NCI-H2171 treated with DMSO at 0.1 percent for 48 hours (cell line): Measurements from ENCODE around the gene KIAA1217.
"Not testable (repeated sequence)": the region's sequence is repeated elsewhere in the genome, so short reads cannot be mapped to it uniquely, and the experiment has no call there.

Experiments used
- DNase-seq: peaks from one replicate; lab custom pipeline; 2025; lab: John Stamatoyannopoulos, UW

KIAA1217 gene

GRCh38 chr10:24339387-24339786, 130.4 kb downstream of the KIAA1217 start:
- DNase-seq: no peak

GRCh38 chr10:24340446-24340845, 131.5 kb downstream of the KIAA1217 start:
- DNase-seq: no peak

- DNase-seq: no peak
Measured at GRCh38 chr10:24340883-24341282, 131.9 kb downstream of the KIAA1217 start.

GRCh38 chr10:24341371-24341770, 132.4 kb downstream of the KIAA1217 start:
- no peak for DNase-seq

DNA sequence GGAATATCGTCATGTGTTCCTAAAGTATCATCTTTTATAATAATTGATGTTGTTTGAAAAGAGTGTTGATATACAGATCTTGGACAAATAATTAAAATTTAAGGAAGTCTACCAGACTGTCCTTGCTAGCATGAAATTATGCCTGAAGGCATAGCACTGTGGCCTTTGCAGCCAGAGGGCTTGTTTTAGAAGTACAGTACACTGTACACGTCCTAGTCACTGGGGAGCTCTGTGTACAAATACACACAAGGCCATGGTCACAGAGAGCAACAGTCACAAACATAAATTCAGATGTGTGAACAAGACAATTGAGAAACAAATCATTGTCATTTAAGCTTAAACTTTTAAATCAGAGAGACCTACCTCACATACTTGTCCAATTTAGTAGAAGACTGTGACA, 133.0 kb downstream of the KIAA1217 start:
- no peak for DNase-seq

DNA sequence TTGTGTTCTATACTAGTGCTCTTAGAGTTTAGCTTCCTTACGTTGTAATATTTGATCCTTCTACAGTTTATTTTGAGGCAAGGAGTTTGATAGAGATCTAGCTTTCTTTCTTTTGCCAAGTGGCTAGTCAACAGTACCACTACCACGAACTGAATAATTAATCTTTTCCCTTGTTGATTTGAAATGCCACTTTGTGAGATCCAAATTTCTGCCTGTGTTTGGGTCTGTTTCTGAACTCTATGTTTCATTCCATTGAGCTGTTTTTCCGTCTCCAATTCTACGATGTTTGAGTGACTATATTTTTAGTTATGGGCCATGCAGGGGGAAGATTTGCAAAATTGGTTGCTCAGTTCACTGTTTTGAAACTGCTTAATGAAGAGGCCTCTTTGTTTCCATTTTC, 134.7 kb downstream of the KIAA1217 start:
- no peak for DNase-seq

DNA sequence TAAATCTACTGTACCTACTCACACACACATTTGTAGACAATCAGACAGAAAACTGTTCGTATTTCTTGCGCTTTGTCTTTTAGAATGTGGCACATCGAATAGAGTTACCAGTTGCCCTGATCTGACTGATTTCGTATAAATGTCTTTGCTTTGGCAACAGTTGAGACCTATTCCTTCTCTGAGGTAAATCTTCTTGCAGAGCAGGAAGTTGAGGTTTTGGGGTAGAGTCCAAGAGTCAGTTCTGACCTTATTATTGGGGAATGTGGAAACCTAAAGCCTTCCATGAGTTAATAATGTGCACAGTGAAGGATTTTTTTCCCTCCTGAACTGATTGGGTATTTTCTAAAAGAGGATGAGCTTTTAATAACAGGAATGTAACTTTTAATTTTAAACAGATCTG, 135.3 kb downstream of the KIAA1217 start:
- DNase-seq: no peak

- peak; percentile 15 for DNase-seq
Measured at GRCh38 chr10:24344695-24345463, 135.9 kb downstream of the KIAA1217 start.

GRCh38 chr10:24346877-24347519, 138.1 kb downstream of the KIAA1217 start:
- DNase-seq: no peak

- DNase-seq: no peak
Measured at GRCh38 chr10:24349379-24350001, 140.6 kb downstream of the KIAA1217 start.

DNA sequence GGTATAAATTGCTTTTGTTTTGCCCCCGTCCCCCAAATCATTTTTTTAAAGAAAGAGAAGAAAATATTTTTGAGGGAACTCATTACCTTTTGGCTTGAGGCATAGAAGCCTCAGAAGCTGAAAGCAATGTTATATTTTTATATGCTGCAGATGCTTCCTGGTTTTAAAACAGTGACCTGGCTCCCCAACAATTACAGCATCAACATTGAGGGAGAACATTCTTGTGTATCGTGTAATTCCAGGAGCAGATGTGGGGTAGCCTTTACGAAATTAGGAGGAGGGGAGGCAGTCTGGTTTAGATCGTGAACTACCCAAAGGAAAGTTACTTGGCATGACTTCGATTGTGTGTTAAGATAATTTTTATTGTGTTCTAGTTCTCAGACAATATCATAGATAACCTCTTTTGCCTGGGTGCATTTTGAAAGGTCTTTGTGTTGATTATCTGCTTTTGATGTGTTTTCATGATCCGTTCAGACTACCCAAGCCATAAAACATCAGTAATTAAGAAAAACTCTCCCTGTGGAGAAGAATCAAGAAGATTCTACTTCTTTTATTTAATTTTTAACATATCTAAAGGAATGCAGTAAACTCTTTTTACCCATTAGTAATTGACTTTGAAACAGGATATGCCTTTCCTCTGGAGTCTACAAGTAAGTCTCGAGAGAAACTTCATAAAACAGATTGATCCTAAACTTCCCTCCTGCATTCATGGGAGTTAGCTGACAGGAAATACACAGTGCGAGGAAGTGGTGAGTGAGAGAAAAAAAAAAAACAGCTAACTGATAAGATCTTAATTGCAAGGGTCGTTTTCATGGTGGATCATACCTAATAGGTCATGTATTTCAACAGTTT, 141.4 kb downstream of the KIAA1217 start:
- no peak for DNase-seq

DNA sequence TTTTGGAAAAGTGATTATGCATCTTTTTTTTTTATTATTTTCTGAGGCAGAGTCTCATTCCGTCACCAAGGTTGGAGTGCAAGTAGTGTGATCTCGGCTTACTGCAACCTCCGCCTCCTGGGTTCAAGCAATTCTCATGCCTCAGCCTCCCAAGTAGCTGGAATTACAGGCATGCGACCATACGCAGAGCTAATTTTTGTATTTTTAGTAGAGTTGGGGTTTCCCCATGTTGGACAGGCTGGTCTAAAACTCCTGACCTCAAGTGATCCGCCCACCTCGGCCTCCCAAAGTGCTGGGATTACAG, 141.9 kb downstream of the KIAA1217 start:
- DNase-seq: not testable (repeated sequence)

DNA sequence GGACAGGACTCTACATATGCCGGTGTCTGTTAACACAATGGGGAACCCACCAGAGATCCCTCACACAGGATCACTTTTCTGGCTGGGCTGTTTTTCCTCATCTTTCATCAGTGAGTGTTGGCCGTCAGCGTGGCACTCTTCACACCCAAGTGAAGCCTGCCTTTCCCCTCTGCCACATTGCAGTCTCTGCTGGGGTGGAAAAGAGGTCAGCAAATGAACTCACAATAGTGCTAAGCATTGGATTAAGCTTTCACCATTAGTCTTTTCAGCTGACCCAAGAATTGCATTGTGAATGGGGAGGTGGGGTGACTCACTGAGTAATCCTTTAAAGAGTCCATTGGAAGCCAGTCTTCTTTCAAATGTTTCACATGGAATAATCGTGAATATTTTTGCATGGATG, 143.0 kb downstream of the KIAA1217 start:
- no peak for DNase-seq

- no peak for DNase-seq
Measured at GRCh38 chr10:24352399-24352798, 143.5 kb downstream of the KIAA1217 start.

DNA sequence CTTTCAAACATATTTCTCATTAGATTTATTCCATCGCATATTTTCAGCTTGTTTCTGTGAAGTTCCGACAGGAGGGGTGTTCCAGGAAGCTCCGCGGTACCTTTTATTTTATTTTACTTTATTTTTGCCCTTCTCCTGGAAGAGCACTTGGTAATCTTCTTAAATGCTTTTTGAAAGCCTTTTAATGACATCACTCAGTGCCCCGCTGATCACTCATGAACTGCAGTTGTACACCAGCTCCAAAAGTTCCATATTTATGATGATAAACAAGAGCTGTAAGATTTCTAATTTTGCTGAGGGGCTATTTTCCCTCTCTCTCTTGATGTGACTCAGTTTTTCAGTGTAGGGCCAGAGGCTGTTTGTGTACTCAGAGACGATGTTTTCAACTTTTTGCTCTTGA, 144.4 kb downstream of the KIAA1217 start:
- DNase-seq: no peak

DNA sequence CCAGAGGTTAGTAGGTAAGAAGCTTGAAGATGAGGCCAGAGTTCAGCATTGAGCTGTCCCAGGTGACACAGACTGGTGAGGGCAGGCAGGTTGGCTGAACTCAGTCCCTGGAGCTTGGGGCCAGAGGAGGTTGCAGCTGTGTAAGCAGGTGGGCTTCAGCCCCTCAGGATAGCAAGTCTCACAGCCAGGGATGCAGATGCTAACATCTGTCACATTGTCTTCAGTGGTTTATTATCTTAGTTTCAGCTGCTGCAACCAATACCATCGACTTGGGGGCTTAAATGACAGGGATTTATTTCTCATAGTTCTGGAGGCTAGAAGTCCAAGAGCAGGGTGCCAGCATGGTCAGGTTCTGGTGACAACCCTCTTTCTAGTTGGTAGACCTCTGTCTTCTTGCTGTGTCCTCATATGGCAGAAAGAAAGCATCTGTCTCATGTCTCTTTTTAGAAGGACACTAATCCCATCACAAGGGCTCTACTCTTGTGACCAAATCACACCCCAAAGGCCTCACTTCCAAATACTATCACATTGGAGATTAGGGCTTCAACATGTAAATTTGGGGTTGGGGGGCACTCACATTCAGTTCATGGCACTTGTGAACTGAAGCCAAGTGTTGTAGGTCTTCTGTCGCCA, 146.2 kb downstream of the KIAA1217 start:
- DNase-seq: no peak

DNA sequence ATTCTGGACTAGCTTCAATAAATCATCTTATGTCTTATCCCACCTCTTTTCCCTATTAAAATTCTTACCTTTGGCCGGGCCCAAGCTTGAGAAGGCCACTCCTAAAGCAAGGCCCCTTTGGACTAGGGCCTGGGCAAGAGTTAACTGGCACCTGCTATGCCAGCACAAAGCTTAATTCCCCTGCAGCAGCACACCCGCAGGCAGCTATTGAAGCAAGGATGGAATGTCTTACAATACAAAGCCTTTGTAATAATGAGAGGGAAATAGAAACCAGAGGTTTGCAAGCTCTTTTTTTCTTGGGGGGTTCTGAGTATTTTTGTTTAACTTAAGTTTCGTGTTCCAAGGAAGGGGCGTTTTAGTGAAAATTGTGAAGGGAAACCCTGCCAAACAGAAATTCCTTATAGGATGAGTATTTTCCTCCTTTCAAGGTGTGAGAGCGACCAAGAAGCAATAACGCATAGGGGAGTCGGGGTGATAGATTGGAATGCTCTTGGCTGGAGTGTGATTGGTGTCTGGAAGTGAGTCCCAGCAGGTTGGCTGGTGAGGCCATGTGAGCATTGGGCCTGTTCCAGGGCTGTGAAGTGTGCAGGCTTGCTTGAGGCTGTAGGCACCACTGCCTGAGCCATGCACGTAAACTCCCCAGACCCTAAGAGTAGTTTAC, 148.5 kb downstream of the KIAA1217 start:
- no peak for DNase-seq

DNA sequence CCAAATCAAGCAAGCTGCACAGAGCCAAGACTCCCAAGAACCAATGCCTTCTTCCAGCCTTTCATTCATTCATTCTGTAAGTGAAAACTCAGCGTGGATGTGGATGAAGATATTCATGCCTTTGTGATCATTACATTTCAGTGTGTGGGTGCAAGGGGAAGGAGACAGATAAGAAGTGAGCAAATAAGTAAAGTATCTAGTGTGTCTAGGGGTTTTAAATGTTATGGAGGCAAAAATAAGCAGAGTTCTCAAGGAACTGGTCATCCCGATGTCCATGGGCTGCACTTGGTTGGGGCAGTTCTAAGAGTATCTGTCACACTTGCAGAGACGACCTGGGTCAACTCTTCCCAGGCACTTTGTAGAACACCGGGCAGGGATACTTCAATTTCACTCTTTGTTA, 149.1 kb downstream of the KIAA1217 start:
- no peak for DNase-seq

- peak; percentile 56 for DNase-seq
Measured at GRCh38 chr10:24360282-24361127, 151.6 kb downstream of the KIAA1217 start.

DNA sequence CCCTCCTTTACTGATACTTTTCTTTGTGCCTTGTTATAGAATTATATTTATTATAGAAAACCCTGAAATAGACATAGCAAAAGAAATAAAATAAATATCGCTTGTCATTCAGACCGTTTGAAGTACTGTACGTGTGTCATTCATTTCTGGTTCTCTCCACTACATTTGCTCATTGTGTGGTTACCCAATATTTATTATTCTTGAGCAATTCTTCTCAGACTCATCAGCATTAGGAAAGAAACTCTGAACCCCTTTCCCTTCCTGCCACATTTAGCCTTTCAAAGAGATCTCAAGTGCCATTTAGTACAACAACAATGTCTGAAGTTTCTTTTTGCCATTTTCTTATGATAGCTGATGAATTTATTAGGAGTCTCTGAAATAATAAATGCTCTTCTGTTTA, 154.1 kb downstream of the KIAA1217 start:
- DNase-seq: no peak

DNA sequence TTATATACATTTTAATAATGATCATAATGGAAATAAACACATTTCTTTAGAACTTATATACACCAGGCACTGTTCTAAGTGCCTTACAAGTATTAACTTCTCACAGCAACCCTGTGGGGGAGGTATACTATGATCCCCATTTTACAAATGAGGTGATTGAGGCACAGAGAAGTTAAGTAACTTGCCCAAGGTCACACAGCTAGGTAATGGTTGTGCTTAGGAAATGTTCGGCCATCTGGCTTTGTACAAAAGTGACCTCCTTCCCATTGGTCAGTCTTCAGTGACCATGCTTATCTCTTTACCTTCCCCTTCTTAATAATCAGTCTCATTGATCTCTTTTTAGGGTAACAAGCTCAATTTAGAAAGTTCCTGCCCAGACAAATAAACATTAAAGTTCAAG, 158.8 kb downstream of the KIAA1217 start:
- no peak for DNase-seq
